Neural cell (in vitro differentiated cells): ENCODE measurements around the gene PTPRR.

Source experiments
- EP300 ChIP-seq: fragments of 450-650 bp; conservative IDR thresholded peaks from 2 replicates; pipeline ENCODE4 v1.6.1; 2014; ENCODE audit warnings: antibody characterized with exemption, mild to moderate bottlenecking, moderate library complexity; ENCODE audit not compliant: poor library complexity, severe bottlenecking
- EZH2 ChIP-seq: fragments of 200-600, 300-800 bp; shearing (Covaris generic), sonication (generic); IDR thresholded peaks from 2 replicates; pipeline ENCODE4 v1.6.1; 2014; ENCODE audit warnings: antibody characterized with exemption, low read length, borderline replicate concordance, mild to moderate bottlenecking; ENCODE audit not compliant: insufficient read depth, poor library complexity, severe bottlenecking
- MXI1 ChIP-seq: fragments of 450-650 bp; conservative IDR thresholded peaks from 2 replicates; pipeline ENCODE4 v1.6.1; 2014; ENCODE audit warnings: antibody characterized with exemption, mild to moderate bottlenecking; ENCODE audit not compliant: poor library complexity, severe bottlenecking
- POLR2AphosphoS5 ChIP-seq: IDR thresholded peaks from 2 replicates; pipeline ENCODE4 v1.6.1; 2012
- REST ChIP-seq: IDR thresholded peaks from 2 replicates; pipeline ENCODE4 v1.6.1; 2012; ENCODE audit warnings: borderline replicate concordance
- SMC3 ChIP-seq: fragments of 450-650 bp; conservative IDR thresholded peaks from 2 replicates; pipeline ENCODE4 v1.6.1; 2014; ENCODE audit warnings: antibody characterized with exemption, mild to moderate bottlenecking, moderate library complexity; ENCODE audit not compliant: poor library complexity
- TAF1 ChIP-seq: IDR thresholded peaks from 2 replicates; pipeline ENCODE4 v1.6.1; 2012; ENCODE audit warnings: low read depth
- TF ChIP-seq, protein P1 (sequence below): fragments of 450-650 bp; IDR thresholded peaks from 2 replicates; pipeline ENCODE4 v1.5.1; 2014; ENCODE audit warnings: antibody characterized with exemption, mild to moderate bottlenecking, moderate library complexity; ENCODE audit not compliant: poor library complexity, severe bottlenecking

DNA sequence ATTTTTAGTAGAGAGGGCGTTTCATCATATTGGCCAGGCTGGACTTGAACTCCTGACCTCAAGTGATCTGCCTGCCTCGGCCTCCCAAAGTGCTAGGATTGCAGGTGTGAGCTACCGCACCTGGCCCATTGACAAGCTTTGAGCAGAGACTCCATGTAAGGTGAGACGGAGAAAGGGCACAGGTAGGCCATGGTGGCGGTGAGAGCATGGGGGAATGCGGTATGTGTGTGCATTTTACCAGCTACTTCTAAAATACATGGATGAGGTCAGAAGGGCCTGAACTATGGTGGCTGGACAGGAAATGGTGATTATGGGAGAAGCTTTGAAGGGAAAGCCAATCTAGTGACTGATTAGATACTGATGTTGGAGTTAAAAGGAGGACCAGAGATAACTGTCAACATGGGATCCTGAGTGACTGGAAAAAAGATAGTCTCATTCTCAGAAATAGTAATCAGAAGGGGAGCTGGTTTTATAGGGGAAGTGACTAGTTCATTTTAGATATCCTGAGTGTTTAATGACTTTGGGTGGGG is 261.4 kb downstream of the PTPRR start:
- TF ChIP-seq, protein P1, sequence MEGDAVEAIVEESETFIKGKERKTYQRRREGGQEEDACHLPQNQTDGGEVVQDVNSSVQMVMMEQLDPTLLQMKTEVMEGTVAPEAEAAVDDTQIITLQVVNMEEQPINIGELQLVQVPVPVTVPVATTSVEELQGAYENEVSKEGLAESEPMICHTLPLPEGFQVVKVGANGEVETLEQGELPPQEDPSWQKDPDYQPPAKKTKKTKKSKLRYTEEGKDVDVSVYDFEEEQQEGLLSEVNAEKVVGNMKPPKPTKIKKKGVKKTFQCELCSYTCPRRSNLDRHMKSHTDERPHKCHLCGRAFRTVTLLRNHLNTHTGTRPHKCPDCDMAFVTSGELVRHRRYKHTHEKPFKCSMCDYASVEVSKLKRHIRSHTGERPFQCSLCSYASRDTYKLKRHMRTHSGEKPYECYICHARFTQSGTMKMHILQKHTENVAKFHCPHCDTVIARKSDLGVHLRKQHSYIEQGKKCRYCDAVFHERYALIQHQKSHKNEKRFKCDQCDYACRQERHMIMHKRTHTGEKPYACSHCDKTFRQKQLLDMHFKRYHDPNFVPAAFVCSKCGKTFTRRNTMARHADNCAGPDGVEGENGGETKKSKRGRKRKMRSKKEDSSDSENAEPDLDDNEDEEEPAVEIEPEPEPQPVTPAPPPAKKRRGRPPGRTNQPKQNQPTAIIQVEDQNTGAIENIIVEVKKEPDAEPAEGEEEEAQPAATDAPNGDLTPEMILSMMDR: no peak
- TF ChIP-seq POLR2AphosphoS5: no peak
- TF ChIP-seq EZH2: no peak
- no peak for TF ChIP-seq TAF1
- TF ChIP-seq EP300: no peak
- no peak for TF ChIP-seq MXI1
- no peak for TF ChIP-seq SMC3
- no peak for TF ChIP-seq REST
